Gastroesophageal sphincter (tissue), 4 donors: Measurements from ENCODE around the gene FRMD1. TPM values are rescaled to one million over a fixed set of nuclear protein-coding genes. Genes with fewer than 3 reads are reported as not detected.
A peak's percentile ranks its signal among the peaks of the same experiment; 100 is the strongest.

Source experiments
- ATAC-seq: fragments of 150-250 bp; one replicate; pipeline ENCODE4 v1.9.1; 2016; ENCODE audit warnings: mild to moderate bottlenecking, moderate library complexity
- H3K27ac ChIP-seq, 4 donors: fragments of 200-600 bp; sonication (generic) in 3 of 4; 1 replicate in 3 of 4; 2 replicates in 1 of 4; pipeline ENCODE4 v1.5.1; 2016 to 2019
- H3K27me3 ChIP-seq: fragments of 200-600 bp; sonication (generic); one replicate; pipeline ENCODE4 v1.5.1; 2019
- H3K36me3 ChIP-seq, 2 donors: fragments of 200-600 bp; sonication (generic); one replicate each; pipeline ENCODE4 v1.5.1; 2019; ENCODE audit warnings: control low read depth in 1 of 2
- H3K4me1 ChIP-seq, 3 donors: fragments of 200-600 bp; sonication (generic); 1 replicate in 2 of 3; 2 replicates in 1 of 3; pipeline ENCODE4 v1.5.1; 2016 to 2019; ENCODE audit warnings: control low read depth in 2 of 3
- H3K4me3 ChIP-seq, 2 donors: fragments of 200-600 bp; sonication (generic); one replicate each; pipeline ENCODE4 v1.5.1; 2019; ENCODE audit warnings: mild to moderate bottlenecking in 1 of 2, moderate library complexity in 1 of 2
- H3K9me3 ChIP-seq, 3 donors: fragments of 200-600 bp; sonication (generic); one replicate each; pipeline ENCODE4 v1.5.1; 2017 to 2019; ENCODE audit warnings: control low read depth in 2 of 3
- EP300 ChIP-seq: sonication (generic); formaldehyde crosslinking; IDR thresholded peaks from one replicate; pipeline ENCODE4 v1.6.1; 2017; ENCODE audit warnings: antibody characterized with exemption, mild to moderate bottlenecking
- POLR2A ChIP-seq, 2 donors: fragments of 450-650 bp; IDR thresholded peaks; one replicate each; pipeline ENCODE4 v1.6.1; 2017; ENCODE audit warnings: antibody characterized with exemption in 2 of 2, mild to moderate bottlenecking in 2 of 2, moderate library complexity in 1 of 2
- POLR2AphosphoS5 ChIP-seq: sonication (generic); formaldehyde crosslinking; IDR thresholded peaks from one replicate; pipeline ENCODE4 v1.6.1; 2017; ENCODE audit warnings: antibody characterized with exemption
- WGBS, 2 donors: methylation state at CpG; one replicate each; pipeline ENCODE4 v1.1.5; 2018; ENCODE audit warnings: low coverage in 1 of 2; 5-methylcytosine and 5-hydroxymethylcytosine counted together
- total RNA-seq, 4 donors: library from RNA; depleted of rRNA; stranded (reverse); fragments of >200 nt; gene quantifications; one replicate each; pipeline ENCODE4 v1.1.0, GENCODE V29; 2016
- TF ChIP-seq, protein P1 (sequence below), 4 experiments: fragments of 200-600 bp in 2 of 4; fragments of 450-650 bp in 2 of 4; sonication (generic) in 1 of 4; IDR thresholded peaks; one replicate each; pipeline ENCODE4 v1.5.1; 2017 to 2019; ENCODE audit warnings: antibody characterized with exemption in 4 of 4, mild to moderate bottlenecking in 2 of 4, moderate library complexity in 2 of 4

FRMD1 gene
- total RNA-seq, 4 donors from 2014 or later: 0.10 to 0.54 (median 0.23) TPM; not detected in 1

DNA sequence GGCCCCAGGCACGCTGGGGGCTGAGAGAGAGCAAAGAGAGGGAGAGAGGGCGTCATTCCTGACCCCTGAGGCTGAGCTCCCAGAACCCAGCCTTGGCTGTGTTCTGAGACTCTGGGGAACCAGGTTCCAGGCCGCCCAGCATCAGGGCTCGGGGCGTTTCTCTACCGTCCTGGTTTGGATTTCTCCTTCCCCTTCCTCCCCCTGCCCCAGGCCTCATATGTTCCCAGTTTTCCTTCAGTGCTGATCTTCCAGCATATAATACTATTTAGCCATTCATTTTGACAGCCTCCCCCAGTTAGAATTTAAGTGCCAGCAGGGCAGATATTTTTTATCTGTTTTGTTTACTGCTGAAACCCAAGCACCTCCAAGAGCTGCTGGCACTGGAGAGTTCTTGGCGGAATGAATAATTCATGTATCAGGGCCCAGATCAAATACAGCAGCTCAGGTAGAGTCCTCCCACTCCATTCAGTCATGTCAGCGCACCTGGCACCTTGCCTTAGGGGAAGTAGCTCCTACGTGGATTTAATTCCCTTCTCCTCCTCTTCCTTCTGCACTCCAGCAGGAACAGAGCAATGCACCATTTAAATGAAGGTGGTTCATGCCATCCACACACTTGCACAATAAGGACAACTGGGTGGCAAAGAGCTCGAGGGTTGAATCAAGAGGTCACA, 23.4 kb upstream of the FRMD1 start:
- Histone ChIP-seq H3K27me3 (peaks cover 57% of the 10 kb centered on the region), H3K4me1 (peaks cover 0 to 25% (median 7%) of the 10 kb centered on the region in 3 donors), H3K4me3 (no peak overlapping the region), H3K27ac (no peak overlapping the region), H3K36me3 (no peaks in the 10 kb centered on the region), H3K9me3 (no peaks in the 10 kb centered on the region)
- no peak for ATAC-seq
- WGBS, 2 donors: 88 to 93% methylated on average over 3 to 6 of the region's 10 CpGs
- TF ChIP-seq POLR2A (IDR thresholded peaks at IDR 0.05) (no peak), POLR2AphosphoS5 (no peak)

DNA sequence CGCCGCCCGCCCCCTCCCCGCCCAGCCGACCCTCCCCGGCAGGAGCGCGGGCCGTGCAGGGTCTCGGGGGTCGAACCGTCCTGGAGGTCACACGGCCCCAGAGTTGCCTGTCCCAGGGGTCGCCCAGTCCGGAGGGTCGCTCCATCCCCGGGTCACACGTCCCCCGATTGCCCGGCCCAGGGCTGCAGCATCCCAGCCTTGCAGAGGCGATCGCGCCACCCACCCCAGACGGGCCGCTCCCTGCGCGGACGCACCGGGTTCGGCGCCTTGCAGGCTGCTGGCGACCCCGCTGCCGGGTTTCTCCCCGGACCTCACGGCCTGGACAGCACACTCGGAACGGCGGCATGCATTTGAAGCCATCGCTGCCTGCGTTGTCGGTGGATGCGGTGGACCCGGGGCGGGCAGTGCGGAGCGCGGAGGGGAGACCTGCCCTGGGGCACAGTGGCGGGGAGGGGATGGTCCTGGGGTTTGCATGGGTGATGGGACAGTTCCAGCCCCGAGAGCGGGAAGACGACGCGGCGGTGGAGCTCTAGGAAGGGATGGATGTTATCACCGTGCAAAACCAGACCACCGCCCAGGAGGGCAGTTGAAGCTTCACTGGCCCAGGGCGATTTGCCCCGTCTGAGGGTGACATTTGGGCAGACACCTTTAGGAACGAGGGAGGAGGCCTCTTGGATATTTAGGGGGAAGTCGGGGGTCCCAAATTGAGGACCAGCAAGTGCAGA, 22.7 kb upstream of the FRMD1 start:
- TF ChIP-seq POLR2AphosphoS5 (no peak), EP300 (no peak)
- TF ChIP-seq, protein P1, sequence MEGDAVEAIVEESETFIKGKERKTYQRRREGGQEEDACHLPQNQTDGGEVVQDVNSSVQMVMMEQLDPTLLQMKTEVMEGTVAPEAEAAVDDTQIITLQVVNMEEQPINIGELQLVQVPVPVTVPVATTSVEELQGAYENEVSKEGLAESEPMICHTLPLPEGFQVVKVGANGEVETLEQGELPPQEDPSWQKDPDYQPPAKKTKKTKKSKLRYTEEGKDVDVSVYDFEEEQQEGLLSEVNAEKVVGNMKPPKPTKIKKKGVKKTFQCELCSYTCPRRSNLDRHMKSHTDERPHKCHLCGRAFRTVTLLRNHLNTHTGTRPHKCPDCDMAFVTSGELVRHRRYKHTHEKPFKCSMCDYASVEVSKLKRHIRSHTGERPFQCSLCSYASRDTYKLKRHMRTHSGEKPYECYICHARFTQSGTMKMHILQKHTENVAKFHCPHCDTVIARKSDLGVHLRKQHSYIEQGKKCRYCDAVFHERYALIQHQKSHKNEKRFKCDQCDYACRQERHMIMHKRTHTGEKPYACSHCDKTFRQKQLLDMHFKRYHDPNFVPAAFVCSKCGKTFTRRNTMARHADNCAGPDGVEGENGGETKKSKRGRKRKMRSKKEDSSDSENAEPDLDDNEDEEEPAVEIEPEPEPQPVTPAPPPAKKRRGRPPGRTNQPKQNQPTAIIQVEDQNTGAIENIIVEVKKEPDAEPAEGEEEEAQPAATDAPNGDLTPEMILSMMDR (IDR thresholded peaks at IDR 0.05): no peak
- WGBS, 2 donors: 40 to 69% methylated on average over 6 to 7 of the region's 61 CpGs
- H3K9me3 ChIP-seq: no peaks in the 10 kb centered on the region
- no peak for ATAC-seq
- peaks cover 57% of the 10 kb centered on the region for H3K27me3 ChIP-seq
- no peak overlapping the region for H3K27ac ChIP-seq
- H3K4me1 ChIP-seq: peaks cover 0 to 18% (median 7%) of the 10 kb centered on the region in 3 donors
- peak overlapping the region in 1 of 2 donors; percentile 7 for H3K4me3 ChIP-seq
- no peaks in the 10 kb centered on the region for H3K36me3 ChIP-seq

DNA sequence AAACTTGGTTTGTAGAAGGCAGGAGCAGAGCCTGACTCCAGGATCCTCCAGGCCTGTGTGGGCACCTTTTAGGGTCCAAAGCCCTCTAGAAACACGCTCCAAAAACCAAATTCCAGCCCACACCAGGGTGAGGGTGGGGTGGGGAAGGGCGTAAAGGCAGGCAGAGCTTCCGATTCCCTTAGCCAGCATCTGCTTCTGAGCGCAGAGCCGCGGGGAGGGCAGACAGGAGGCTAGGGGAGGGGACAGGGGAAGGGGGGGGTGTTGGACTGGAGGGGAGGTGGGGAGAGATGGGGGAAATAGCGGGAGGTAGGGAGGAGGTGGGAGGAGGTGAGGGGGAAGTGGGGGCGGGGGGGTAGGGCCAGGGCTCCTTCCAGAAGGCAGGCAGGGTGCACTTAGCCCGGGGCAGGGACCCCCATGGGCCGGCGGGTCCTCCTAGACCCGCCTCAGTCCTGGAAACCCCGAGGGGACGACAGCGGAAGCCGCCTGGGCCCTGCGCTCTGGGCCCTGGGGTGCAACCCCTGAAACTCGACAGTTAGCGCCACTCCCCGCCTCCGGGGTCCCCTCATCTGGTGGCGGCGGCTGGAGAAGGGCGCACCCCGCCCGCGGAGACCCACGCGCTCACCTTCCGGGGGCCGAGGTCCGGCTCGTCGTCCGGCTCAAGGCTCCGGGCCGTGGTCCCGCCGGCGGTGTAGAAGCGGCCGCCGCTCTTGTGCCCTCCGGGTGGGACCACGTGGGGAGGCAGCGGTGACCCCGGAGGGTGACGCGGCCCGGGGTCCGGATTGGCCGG, 22.0 kb upstream of the FRMD1 start:
- Histone ChIP-seq H3K36me3 (no peaks in the 10 kb centered on the region), H3K4me3 (peak overlapping the region in 1 of 2 donors; percentile 7), H3K27ac (no peak overlapping the region), H3K4me1 (peaks cover 0 to 18% (median 7%) of the 10 kb centered on the region in 3 donors), H3K27me3 (peaks cover 57% of the 10 kb centered on the region), H3K9me3 (no peaks in the 10 kb centered on the region)
- 0% methylated on average over 1 of the region's 52 CpGs; no CpG with 5 or more reads in 1 of the 2 donors for WGBS, 2 donors
- no peak for ATAC-seq
- TF ChIP-seq POLR2A (IDR thresholded peaks at IDR 0.05): no peak
- TF ChIP-seq, protein P1 (IDR thresholded peaks at IDR 0.05): no peak
- no peak for TF ChIP-seq POLR2AphosphoS5
- TF ChIP-seq EP300: no peak

DNA sequence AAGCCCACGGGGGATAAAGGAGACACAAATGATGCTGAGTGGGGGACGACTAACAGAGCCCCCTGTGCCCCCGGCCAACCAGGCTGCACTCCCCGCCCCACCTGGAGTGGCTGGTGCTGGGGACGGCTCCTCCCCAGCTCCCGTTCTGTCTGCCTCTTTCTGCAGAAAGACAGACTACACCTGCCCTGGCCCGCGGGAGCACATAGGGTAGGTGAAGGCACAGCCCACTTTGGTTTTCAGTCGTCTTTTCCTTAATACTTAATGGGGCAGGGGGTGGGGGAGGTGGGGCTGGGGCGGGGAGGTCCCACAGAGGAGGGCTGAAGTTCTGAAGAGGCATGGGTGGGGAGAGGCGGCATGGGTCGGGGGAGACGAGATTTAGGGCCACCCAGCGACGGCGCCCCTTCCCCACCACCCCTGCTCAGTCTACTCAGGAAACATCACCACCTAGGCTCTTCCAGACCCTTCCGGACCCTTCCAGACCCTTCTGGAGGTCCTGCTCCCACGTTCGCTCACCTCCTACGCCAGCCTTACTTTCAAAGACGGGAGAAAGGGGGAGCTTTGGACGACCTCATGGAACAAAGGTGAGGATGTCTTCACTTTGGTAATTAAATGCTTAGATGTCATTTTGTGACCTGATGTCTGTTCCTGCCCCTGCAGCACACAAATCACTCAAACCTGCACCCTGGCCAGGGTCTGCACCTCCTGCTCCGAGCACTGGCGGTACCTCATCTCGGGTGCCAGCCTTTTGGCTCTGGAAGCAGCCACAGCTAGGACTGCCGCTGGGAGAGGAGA, 21.2 kb upstream of the FRMD1 start:
- ATAC-seq: no peak
- 87 to 89% methylated on average over 5 to 11 of the region's 26 CpGs for WGBS, 2 donors
- TF ChIP-seq POLR2A (IDR thresholded peaks at IDR 0.05) (no peak), EP300 (no peak)
- TF ChIP-seq, protein P1 (IDR thresholded peaks at IDR 0.05): no peak
- peaks cover 57% of the 10 kb centered on the region for H3K27me3 ChIP-seq
- no peaks in the 10 kb centered on the region for H3K36me3 ChIP-seq
- no peak overlapping the region for H3K27ac ChIP-seq
- peaks cover 0 to 18% (median 7%) of the 10 kb centered on the region in 3 donors for H3K4me1 ChIP-seq
- no peak overlapping the region for H3K4me3 ChIP-seq
- no peaks in the 10 kb centered on the region for H3K9me3 ChIP-seq
